ENCODE data around the gene DDB1.

- no peak for TF ChIP-seq POLR2A (IDR thresholded peaks at IDR 0.05)
- TF ChIP-seq CTCF (IDR thresholded peaks at IDR 0.05) = no peak
- no peak for TF ChIP-seq POLR2AphosphoS5 (IDR thresholded peaks at IDR 0.05)
Observed at GRCh38 chr11:61293867-61294716, 38.8 kb downstream of the DDB1 start.
